Adrenal gland (tissue), 5 donors: Measurements from ENCODE around the gene THUMPD3.

Experiments
- CTCF ChIP-seq, 6 experiments: fragments of 450-650 bp in 4 of 6; fragments of 200-600 bp in 2 of 6; sonication (generic) in 1 of 6; IDR thresholded peaks; 1 replicate in 5 of 6; 2 replicates in 1 of 6; pipeline versions ENCODE4 v1.5.1 to v1.8.0; 2016 to 2021; ENCODE audit warnings: antibody characterized with exemption in 6 of 6, mild to moderate bottlenecking in 2 of 6, moderate library complexity in 1 of 6
- POLR2A ChIP-seq, 2 donors: fragments of 450-650 bp; IDR thresholded peaks; one replicate each; pipeline ENCODE4 v1.6.1; 2017; ENCODE audit warnings: antibody characterized with exemption in 2 of 2, mild to moderate bottlenecking in 2 of 2, moderate library complexity in 1 of 2
- donor health status: DM: no; HTN: no; CAD: no.

- TF ChIP-seq POLR2A (IDR thresholded peaks at IDR 0.05) (no peak), CTCF (IDR thresholded peaks at IDR 0.05) (no peak)
Observed at GRCh38 chr3:9397906-9398699, 35.2 kb downstream of the THUMPD3 start.
